Activated naive CD4-positive, alpha-beta T cell treated with anti-CD3 and anti-CD28 coated beads, Interleukin-2, amount 50 U/mL, for 16 hours (primary cell): ENCODE data around the gene BRWD1.
A peak's percentile ranks its signal among the peaks of the same experiment; 100 is the strongest.

Experiments
- DNase-seq: peaks from one replicate; pipeline ENCODE4 v3.0.0-alpha.2; 2020

Gene BRWD1

DNA sequence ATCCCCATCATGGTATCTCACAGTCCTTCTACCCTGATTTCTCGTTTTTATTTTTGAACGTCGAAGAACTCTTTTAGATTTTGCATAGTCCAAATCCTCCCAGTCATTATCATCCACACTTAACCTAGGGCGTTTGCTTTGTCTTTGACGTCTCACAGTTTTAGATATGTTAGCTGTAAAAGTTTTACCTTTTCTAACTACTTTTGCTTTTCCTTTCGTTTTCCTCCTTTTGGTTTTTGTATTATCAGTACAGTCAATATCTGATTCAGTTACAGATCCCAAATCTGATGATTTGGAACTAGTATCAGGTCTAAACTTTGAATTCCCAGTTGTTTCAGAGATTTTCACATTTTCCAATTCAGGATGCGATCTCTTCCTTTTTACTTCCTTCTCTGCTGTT is 117.1 kb downstream of the BRWD1 start:
- no peak for DNase-seq

DNA sequence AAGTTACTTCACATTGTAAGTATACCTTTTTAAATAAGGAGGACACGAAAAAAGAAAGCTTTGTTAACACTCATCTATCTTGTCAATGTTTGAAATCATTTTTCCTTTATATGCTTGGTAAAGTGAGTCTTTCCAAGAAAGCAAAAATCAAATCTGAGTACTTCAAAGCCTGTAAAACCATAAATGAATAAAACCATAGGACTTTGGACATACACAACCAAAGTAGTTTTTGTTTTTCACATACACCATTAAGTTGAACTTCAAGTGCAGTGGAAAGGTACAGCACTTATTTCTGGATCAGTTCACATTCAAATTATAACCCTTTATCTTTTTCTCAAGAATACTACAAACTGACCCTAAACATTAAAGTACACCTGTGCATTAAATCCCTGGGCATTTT is 120.1 kb downstream of the BRWD1 start:
- no peak for DNase-seq

DNA sequence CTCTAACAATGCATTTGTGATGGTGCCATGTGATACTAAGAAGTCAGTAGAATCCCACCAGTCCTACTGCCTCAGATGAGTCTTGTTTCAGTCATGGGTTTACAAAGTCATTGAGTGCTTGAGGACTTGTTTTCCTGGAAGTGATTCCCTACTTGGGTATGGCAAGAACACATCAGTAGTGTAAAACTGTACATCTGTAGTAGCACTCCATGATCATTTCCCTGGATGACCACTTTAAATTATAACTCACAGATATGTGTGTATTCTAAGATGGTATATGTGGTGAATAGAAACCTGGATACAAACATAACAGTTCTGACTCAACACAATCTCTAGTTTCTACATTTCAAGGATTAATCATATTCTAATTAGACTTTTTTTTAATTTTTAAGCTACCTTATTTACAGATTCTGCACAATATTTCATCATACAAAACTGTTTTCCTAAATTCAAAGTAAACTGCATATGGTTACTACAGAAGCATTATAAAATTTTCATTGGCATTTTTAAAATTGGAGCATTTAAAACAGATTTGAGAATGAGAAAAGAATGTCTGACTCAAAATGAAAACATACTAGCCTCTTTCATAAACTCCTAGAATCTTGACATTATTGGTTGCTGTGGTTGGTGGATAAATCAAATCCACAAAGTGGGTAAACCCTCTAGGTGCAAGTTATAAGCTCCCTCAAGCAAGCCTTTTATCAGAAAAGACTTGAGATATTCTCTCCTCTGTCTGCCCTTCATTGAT is 123.4 kb downstream of the BRWD1 start:
- no peak for DNase-seq

DNA sequence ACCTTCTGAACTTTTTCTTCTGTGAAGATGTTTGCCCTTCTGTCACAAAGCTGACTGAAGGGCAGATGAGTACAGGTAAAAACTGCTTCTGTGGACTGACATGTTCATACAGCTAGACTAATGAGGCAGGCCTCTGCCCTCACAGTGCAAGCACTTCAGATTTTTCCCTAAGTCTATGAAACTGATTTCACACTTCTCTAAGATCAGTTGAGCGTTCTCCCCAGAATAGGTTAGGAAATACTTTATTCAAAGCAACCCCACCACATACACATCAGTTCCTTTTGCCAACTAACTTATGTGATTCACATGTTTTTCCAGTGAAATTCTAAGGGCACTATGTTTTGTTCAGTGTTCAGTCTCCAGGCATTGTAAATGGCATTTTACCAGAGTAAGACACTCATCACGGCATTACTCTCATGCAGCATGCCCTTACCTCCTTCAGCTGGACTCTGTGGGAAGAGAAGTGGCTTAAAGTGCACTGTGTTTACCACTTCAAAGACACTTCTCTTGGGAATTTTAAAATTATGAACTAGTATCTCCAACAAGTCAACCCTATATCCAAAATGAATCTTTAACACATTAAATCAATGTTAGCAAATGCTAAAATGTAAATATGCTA is 124.8 kb downstream of the BRWD1 start:
- no peak for DNase-seq

DNA sequence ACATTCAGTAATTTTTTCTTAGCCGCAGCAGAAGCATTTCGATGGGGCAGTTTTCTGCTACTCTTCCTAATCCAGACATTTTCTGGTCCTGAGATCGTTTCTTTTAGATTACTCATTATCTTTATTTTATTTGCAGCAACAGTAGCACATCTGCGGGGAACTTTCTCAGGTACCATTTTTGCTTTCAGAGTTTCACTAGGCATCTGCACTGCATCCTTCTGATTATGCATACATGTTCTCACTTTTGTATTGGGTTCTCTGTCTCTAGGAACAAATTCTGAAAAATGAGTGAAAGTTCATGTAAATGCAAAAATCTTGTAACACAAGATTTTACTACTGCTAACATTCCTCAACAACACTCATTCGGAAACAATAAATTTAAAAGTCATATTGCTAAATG is 126.3 kb downstream of the BRWD1 start:
- DNase-seq = no peak

DNA sequence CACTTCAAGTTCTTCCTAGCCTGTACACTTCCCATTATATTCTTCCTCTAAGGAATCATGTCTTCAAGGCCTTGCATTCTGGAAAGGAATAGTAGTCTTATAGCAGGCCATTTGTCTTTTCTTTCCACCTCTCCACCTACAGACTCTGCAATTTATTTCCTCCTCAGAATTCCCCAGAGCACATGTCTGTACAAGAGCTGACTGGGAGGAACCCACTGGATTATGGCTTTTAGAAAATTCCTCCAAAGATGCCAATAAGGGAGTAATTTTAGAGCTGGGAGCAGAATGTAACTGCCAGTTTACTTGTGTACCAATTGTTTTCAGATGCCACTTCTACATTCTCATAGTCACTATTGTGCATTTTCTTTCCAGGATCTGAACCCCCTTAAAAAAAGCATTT is 126.8 kb downstream of the BRWD1 start:
- DNase-seq = no peak

DNA sequence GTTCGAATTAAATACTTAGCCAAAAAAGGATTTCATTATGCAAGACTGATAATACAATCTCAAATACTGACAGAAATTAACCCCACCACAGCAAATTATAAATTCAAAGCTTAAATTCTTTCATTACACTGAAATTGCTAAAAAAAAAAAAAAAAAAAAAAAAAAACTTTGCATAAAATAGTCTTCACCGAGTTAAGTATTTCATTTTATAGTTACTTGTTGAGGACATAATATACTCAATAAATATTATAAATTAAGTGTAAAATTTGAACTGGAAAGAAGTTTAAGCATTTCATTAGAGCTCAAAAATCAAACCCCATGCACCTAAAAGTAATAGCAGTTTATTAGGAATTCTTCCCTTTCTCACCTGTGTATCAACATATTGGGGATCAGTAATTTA is 128.3 kb downstream of the BRWD1 start:
- no peak for DNase-seq

DNA sequence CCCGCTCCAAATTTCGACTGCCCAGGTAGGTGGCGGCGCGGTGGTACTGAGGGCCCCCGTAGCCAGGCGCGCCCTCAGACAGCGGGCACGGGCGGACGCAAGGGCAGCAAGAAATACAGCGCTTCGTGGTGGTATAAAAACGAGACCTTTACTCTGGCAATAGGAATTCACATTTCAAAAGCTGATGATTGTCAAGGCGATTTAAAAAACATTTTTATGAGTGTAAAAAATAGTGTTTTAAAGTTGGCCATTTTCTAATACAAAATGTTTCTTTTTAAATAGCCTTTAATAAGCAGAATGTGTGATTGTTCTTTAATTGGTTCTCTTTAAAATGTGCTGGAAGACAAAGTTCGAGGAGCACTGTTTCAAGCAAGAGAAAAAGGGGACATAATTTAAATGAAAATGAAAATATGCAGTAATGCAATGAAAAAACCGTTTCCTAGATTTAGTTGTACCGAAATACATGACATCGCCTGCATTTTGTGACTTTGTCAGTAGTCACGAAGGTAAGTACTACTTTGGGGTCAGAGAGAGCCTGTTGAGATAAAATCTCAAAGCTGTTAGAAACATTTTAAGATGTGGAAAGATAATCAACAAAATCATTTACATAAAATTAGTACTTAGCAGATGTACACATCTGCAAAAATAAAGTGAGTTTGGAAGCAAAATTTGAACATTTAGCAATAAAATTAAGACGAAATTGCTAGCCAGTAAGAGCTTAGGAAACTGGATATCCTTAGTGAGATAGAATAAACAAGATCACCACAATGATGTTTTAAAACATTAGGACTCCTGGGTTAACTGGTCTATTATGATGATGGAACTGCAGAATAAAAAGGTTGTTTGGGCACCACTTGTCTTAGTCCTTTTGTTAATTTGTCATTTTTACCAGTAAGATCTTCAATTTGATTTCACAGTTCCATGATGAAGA is 129.1 kb downstream of the BRWD1 start:
- DNase-seq = no peak

DNA sequence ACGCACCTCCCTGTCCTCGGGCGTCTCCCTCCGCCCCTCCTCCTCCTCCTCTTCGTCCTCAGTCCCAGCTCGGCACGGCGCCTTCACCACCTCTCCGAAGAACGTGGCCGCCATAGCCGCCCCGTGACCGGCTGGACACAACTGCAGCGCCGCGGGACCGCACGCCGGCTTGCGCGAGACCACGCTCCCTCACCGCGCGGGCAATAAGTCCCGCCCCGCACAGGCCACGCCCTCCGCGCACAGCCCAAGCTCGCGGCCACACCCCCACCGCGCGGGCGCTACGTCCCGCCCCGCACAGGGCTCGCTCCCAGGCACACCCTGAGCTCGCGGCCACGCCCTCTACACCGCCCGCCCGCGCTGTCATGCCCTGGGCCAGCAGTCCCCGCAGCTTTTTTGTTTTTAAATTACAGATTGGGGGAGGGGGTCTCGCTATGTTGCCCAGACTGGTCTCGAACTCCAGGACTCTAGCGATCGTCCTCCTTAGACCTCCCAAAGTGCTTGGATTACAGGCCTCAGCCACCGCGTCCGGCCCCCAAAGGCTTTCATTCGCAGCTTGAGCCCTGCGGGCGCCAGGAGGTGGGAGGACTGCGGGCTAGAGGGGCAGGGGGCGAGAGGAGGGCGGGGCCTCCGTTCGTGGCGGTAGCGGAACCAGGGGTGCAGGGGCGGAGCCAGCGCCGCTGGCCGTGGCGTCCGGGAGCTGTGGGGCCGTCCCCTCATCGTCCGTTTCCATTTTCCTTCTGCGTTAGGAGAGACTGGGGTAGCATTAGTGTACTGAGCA is 130.0 kb downstream of the BRWD1 start, which contains the start of gene PSMG1:
PSMG1 (minus strand) TSS at position 180 of the 778 bp plus-strand sequence; CDS start at position 114, 66 bp downstream.
- peak; percentile 97 for DNase-seq

DNA sequence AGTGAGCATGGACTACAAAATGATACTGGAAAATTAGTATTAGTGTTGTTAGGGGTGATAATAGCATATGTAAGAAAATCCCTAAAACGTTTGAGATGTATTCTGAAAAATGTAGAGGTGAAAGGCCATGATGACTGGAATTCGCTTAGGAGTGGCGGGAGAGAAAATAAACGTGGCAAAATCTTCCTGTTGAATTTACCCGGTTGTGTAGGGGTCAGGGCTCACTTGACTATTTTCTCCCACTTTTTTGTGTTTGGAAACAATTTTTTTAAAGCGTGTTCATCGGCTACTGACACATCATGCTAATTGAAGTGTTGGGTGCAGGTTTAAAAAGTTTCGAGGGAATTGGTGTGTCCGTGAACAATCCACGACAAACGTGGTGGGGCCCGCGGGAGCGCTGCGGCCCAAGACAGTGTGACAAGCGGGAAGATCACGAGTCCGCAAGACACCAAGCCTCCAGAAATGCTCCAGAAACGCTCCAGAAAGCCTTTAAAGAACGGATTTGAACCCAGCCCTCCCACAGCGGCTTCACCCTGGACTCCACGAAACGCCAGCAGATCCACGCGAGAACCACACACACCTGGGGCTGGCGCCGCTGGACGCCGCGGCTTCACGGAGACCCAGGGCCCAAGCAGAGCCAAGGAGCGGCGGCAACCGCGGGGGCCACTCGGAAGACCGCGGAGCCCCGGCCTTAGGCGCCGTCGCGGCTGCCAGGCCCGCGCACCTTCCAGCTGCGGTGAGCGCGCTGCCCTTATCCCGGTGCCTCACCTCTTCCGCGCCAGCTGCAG is 130.8 kb downstream of the BRWD1 start:
- peak; percentile 12 for DNase-seq

DNA sequence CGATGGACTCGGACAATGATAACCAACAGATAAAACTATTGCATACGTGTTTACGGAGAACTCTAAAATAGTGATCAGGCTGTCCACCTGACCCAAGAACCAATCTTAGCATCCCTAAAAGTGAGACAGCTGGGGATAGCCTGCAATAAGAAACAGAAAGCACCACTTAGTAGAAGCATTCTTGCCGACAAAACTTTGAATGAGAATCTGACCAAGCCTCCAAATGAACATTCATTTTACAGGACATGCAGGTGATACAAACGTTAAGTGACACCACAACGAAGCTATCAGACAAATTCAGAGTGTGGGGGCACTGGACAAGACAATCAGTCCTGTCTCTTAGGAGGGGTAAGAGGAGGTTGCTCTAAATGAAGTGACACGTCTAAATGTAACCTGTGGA is 131.4 kb downstream of the BRWD1 start:
- no peak for DNase-seq

DNA sequence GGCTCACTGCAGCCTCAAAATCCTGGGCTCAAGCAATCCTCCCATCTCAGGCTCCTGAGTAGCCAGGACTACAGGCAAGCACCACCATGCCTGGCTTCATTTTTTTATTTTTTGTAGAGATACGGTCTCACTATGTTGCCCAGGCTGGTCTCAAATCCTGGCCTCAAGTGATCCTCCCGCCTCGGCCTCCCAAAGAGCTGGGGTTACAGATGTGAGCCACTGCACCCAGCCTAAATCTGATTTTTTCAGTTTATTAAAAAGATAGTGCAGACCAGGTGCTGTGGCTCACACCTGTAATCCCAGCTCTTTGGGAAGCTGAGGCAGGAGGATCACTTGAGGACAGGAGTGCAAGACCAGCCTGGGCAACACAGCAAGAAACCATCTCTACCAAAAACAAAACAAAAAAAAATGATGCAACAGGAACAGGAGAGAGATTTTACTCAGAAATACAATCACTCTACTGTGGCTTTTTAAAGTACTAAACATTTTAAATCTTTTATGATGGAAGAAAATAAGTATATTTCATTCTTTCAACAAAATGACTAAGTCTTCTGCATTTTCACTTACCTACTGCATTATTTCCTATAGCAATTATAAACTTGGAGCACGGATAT is 132.1 kb downstream of the BRWD1 start:
- no peak for DNase-seq

DNA sequence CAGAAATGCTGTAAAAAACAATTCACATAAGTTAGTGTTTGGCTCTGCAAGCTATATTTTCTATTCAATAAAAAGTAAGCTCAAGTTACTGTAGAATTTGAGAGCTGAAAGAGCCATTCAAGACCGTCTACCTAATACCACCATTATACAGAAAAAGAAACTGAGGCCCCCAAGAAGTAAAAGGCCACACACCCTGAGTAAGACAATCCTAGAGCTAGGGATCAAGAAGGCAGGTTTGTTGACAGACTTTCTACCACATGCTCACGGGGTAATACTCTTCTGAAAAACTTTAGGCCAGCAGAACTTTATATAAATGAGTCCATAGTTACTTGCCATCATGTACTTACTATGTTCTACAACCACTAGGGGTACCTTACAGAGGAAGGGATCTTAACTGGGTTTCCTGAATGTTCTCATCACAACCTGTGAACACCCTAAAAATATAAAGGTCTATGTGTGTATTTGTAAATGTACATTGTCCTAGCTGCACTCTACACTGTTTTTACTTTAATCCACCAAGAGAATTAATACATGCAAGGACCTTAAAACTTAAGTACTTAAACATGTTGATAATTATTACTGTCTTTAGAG is 132.9 kb downstream of the BRWD1 start:
- DNase-seq = no peak

DNA sequence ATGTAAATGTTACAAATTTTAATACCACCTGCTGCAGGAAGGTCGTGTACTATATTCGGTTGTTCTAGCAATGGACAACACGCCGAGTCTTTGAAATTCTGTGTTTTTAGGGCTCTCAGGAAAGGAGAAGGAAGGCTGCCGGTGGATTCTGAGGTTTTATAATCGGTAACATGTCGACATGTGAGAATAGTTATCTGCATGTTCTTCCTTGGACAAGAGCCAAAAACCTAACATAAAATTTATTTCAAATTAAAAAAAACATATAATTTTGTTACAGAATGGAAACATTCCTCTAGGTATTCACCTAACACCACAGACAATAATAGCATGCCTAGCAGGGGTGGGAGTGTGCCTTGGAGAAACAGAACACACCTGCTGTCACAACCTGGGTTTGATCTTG is 135.0 kb downstream of the BRWD1 start:
- DNase-seq = no peak

DNA sequence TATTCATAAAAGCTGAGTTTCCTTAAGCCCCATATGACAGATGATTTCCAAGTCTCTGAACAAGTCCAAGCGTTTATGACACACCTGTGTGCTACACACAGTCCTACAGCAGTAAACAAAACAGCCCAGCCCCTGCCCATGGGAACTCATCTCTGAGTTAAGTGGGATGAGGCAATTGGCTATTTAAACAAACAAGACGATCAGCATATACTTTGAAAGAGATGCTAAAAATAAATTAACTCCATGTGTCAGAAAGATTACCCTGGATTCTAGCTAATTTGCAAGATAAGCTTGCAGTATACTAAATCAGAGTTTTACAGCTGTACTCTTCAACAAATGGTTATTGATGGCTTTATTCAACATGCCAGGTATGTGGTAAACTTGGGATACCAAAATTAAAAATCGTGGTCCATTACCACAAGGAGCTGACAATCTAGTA is 137.1 kb downstream of the BRWD1 start:
- no peak for DNase-seq

DNA sequence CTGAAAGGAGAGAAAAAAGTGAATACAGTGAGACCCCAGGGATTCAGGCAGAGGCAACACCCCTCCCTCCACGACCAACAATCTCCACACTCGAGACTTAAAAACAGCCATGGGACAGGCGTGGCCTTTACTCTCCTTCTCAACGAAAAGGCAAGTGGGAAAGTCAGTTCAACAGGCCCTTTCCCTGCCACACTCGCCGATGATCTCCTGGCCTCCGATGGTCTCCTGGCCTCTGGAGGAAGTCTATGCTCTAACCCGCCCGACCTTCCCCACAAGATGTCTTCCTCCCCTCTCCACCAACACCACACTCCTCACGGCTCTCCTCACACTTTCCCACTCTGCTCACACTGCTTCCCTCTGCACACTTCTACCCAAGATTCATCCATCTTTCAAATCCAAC is 137.8 kb downstream of the BRWD1 start:
- no peak for DNase-seq

DNA sequence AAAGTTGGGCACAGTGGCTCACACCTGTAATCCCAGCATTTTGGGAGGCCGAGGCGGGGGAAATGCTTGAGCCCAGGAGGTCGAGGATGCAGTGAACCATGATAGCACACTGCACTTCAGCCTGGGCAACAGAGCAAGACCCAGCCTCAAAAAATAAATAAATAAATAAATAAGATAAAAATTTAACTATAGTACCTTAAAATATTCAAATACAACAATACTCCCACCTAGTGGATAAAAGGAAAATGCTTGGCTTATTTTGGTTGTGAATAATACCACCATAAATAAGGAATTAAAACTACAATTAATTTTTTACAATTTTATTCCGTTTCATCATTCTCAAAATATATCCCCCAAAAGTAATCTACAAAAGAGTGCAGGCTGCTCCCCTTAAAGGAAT is 138.3 kb downstream of the BRWD1 start:
- DNase-seq = no peak

DNA sequence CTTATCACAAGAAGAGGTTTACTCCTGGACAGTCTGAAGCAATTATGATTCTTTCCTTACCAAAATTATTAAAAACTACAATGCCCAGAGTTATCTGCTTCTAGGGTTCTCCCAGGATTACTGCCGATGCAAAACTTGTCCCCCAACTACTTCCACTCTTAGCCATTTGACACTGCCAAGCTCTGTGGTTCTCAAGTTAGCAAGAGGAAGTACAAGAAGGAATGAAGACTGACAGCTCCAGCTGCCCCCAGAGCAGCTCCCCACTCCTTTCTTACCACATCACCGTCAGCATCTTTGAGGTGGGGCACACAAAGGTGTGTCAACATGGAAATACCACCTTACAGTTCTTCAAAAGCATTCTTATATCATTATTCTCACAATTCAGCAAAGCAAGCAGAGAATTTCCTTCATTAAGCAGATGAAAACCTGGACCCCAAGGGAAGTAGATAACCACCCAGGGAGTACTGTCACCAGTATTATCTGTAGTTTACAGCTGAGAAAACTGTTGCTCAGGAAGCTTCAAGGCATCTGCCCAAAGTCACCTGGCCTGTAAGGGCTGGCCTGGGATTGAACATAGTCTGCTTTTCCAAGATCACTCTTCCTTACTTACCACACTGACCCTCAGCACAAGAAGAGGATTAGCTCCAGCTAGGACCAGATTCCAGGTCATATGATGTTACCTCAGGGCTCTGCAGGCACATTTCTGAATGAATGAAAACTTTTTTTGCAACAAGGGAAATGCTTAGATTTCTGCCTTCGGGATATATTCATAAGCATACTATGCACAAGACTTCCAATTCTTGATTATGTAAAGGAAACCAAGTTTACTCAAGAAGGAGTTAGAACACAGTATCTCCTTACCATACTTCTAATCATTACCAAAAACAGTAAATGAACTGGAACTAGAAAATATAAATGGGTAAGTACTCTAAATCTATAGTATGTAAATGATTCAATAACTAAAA is 139.4 kb downstream of the BRWD1 start:
- DNase-seq = no peak

DNA sequence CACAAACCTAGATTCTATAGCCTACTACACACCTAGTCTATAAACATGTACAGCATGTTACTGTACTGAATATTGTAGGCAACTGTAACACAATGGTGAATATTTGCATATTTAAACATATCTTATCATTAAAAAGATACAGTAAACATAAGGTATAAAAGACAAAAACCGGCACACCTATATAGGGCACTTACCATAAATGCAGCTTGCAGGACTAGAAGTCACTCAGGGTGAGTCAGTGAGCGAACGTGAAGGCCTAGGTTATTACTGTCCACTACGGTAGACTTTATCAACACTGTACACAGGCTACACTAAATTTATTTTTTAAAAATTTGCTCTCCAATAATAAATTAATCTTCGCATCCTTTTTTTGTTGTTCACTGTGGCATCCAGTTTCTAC is 143.5 kb downstream of the BRWD1 start:
- no peak for DNase-seq

DNA sequence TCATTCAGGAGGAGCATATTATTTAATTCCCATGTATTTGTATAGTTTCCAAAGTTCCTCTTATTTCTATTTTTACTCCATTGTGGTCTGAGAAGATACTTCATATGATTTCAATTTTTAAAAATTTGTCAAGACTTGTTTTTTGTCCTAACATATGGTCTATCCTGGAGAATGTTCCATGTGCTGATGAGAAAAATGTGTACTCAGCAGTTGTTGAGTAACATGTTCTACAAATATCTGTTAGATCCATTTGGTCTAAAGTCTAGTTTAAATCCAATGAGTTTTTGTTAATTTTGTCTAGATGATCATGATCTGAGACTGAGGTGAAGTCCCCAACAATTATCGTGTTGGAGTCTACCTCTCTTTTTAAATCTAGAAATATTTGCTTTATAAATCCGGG is 144.6 kb downstream of the BRWD1 start:
- no peak for DNase-seq
